ENCODE measurements around the gene FOSL2. TPM values are rescaled to one million over a fixed set of nuclear protein-coding genes. Genes with fewer than 3 reads are reported as not detected.

The FOSL2 gene
- total RNA-seq, 1 donor from 2014 or later, result 213 TPM

DNA sequence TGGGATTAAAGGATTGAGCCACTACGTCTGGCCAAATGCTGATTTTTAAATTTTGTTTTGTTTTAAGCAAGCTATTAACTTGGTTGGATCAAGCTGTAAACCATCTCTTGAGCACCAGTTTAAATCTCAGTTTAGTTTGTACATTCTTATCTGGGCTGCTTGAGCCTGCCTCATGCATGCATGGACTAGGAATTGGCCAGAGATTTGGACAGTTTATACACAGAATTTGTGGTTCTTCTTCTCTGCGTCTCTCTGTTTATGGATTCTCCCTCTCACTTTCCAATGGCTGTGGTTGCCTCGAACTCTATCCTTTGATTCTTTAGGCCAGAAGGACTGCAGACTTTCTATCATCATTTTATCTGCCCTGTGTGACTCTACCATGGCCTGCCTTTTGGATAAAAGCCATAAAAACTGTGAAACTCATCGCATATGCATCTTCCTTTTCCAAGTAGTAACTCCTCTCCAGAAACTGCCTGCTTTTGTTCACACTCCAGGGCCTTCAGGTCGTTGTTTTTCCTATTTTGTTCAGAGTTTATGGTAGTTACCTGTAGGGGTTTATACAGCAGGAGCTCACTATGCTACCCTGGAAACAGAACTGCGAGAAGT, 70.7 kb downstream of the FOSL2 start:
- TF ChIP-seq POLR2A (IDR thresholded peaks at IDR 0.05), result no peak
- no peak for TF ChIP-seq CTCF (IDR thresholded peaks at IDR 0.05)
- TF ChIP-seq POLR2AphosphoS5 (IDR thresholded peaks at IDR 0.05; ENCODE audit: insufficient read depth in 1 of 2, low read depth in 1 of 2), result no peak
- Histone ChIP-seq H3K4me1 (no peaks in the 10 kb centered on the region), H3K36me3 (no peaks in the 10 kb centered on the region), H3K4me3 (no peak overlapping the region), H3K27me3 (no peaks in the 10 kb centered on the region), H3K27ac (no peak overlapping the region), H3K9me3 (no peaks in the 10 kb centered on the region)
- DNase-seq (ENCODE audit: extremely low spot score in 2 of 2), result no peak
- intact Hi-C loops (cut with DNase I), result no loop called here

DNA sequence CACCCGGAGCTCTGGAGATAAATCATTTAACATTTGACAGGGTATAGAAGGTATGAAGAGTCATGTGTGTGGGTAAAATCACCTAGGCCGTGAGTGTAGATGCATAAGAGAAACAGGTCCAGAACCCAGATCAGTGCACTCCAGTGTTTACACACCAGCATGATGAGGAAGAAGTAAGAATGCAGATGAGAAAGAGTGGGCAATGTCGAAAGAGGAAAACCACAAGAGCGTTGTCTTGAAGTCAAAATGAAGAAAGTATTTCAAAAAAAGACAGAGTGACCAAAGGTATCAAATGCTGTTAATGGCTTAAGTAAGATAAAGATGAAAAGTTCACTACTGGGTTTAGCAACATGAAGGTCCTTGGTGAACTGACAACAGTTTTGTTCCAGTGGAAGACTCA, 71.2 kb downstream of the FOSL2 start:
- no peaks in the 10 kb centered on the region for H3K9me3 ChIP-seq
- H3K4me1 ChIP-seq, result no peaks in the 10 kb centered on the region
- H3K27me3 ChIP-seq, result no peaks in the 10 kb centered on the region
- H3K36me3 ChIP-seq, result no peaks in the 10 kb centered on the region
- intact Hi-C loops (cut with DNase I), result no loop called here
- H3K27ac ChIP-seq, result no peak overlapping the region
- no peak for DNase-seq (ENCODE audit: extremely low spot score in 2 of 2)
- H3K4me3 ChIP-seq, result no peak overlapping the region
- no peak for TF ChIP-seq POLR2AphosphoS5 (IDR thresholded peaks at IDR 0.05; ENCODE audit: insufficient read depth in 1 of 2, low read depth in 1 of 2)
- no peak for TF ChIP-seq CTCF (IDR thresholded peaks at IDR 0.05)
- no peak for TF ChIP-seq POLR2A (IDR thresholded peaks at IDR 0.05)

- Histone ChIP-seq H3K27me3 (no peaks in the 10 kb centered on the region), H3K9me3 (no peaks in the 10 kb centered on the region), H3K27ac (no peak overlapping the region), H3K36me3 (no peaks in the 10 kb centered on the region), H3K4me1 (peaks cover 2% of the 10 kb centered on the region), H3K4me3 (no peak overlapping the region)
- intact Hi-C loops (cut with DNase I), result no loop called here
- no peak for TF ChIP-seq POLR2AphosphoS5 (IDR thresholded peaks at IDR 0.05; ENCODE audit: insufficient read depth in 1 of 2, low read depth in 1 of 2)
- TF ChIP-seq POLR2A (IDR thresholded peaks at IDR 0.05), result no peak
- TF ChIP-seq CTCF (IDR thresholded peaks at IDR 0.05), result no peak
- DNase-seq (ENCODE audit: extremely low spot score in 2 of 2), result no peak
Measured at GRCh38 chr2:28465148-28465885, 72.7 kb downstream of the FOSL2 start.

Small RNA genes lying within 50 kb of the gene (small RNA-seq; reads per million reads assigned to genes)
- gene AC104695.3 (not detected), gene SNRPGP7 (not detected)

Other genes starting within 250 kb of the FOSL2 start
- gene PLB1, start 103.2 kb downstream of the FOSL2 start, total RNA-seq, result 2.5 TPM

Measured in vagina (tissue), 2 donors.